ENCODE data around the gene RORB.

The RORB gene

DNA sequence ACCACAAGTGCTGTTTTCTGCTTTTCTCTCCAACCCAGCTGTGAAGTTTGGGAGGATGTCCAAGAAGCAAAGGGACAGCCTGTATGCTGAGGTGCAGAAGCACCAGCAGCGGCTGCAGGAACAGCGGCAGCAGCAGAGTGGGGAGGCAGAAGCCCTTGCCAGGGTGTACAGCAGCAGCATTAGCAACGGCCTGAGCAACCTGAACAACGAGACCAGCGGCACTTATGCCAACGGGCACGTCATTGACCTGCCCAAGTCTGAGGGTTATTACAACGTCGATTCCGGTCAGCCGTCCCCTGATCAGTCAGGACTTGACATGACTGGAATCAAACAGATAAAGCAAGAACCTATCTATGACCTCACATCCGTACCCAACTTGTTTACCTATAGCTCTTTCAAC, 145.2 kb downstream of the RORB start:
- no peak for DNase-seq (ENCODE audit: low read depth, low spot score)
- in situ Hi-C loops (cut with HindIII; ENCODE audit: low sequenced_read_pairs), result no loop called here
- TF ChIP-seq, protein P1, sequence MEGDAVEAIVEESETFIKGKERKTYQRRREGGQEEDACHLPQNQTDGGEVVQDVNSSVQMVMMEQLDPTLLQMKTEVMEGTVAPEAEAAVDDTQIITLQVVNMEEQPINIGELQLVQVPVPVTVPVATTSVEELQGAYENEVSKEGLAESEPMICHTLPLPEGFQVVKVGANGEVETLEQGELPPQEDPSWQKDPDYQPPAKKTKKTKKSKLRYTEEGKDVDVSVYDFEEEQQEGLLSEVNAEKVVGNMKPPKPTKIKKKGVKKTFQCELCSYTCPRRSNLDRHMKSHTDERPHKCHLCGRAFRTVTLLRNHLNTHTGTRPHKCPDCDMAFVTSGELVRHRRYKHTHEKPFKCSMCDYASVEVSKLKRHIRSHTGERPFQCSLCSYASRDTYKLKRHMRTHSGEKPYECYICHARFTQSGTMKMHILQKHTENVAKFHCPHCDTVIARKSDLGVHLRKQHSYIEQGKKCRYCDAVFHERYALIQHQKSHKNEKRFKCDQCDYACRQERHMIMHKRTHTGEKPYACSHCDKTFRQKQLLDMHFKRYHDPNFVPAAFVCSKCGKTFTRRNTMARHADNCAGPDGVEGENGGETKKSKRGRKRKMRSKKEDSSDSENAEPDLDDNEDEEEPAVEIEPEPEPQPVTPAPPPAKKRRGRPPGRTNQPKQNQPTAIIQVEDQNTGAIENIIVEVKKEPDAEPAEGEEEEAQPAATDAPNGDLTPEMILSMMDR (IDR thresholded peaks at IDR 0.05; ENCODE audit: low read depth, low read length), result no peak
- no peak overlapping the region for H3K4me3 ChIP-seq (ENCODE audit: low read depth, low read length)

DNA sequence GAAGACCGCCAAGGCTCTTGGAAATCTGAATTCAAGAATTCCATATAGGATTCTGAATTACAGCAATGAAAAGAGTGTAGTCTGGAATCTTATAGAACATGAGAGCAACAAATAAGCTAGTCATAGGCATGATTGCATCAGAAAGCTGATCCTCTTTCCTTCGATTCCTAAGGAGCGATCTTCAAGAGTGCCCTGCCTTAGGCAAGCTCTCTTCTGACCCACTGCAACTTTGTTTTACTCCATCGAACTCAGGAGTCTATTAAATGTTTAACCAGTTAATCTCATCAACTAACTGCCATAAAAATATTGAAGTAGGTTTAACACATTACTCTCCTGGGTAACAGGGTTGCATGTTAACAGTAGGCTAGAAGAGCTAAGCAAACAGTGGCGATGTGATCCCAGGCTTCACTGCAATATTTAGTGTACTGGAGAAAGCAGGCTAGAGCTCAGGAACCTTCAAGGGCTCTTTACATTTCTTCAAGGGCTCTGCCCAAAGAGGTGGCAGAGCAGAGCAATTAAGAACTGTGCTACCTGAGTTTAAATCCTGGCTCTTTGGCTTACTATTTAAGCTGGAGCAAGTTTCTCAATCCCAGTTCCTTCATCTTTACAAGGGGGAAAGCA, 146.3 kb downstream of the RORB start:
- in situ Hi-C loops (cut with HindIII; ENCODE audit: low sequenced_read_pairs), result no loop called here
- TF ChIP-seq, protein P1 (IDR thresholded peaks at IDR 0.05; ENCODE audit: low read depth, low read length), result no peak
- no peak for DNase-seq (ENCODE audit: low read depth, low spot score)
- H3K4me3 ChIP-seq (ENCODE audit: low read depth, low read length), result no peak overlapping the region

- no peak overlapping the region for H3K4me3 ChIP-seq (ENCODE audit: low read depth, low read length)
- in situ Hi-C loops (cut with HindIII; ENCODE audit: low sequenced_read_pairs), result no loop called here
- DNase-seq (ENCODE audit: low read depth, low spot score), result no peak
- TF ChIP-seq, protein P1 (IDR thresholded peaks at IDR 0.05; ENCODE audit: low read depth, low read length), result no peak
These were observed 146.9 kb downstream of the RORB start for GRCh38 chr9:74644023-74644422.

GRCh38 chr9:74645007-74645639, 148.0 kb downstream of the RORB start:
- peak; percentile 18 for DNase-seq (ENCODE audit: low read depth, low spot score)
- TF ChIP-seq, protein P1 (IDR thresholded peaks at IDR 0.05; ENCODE audit: low read depth, low read length), result peak; percentile 64
- in situ Hi-C loops (cut with HindIII; ENCODE audit: low sequenced_read_pairs), result no loop called here
- H3K4me3 ChIP-seq (ENCODE audit: low read depth, low read length), result no peak overlapping the region

DNA sequence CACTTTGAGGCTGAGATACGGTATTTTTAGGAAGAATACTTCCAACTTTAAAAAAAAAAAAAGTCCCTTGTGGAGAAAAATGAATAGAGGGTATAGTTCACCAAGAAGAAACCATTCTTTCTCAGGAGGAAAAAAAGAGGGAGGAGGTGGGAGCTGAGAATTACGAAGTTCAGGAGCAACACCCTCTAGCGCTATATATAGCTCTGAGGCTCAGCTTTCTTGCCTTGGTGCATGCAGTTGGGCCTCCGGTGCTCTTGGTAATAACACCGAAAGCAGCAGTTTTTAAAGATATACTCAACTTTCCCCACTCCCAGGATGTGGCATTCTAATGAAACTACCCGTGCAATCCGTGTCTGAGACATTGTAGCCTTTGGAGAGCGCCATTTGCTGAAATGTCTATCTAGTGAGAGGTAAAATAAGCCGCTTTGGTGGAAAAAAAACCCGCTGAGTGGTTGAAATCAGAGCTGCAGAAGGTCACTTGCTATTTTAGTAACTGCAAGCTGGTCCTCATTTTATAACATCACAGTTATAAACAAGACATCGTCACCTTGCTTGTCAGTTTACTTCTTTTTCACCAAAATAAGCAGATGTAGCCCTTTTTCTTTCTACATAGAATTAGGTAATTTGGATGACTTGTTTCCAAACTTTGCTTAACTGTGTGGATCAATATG, 156.4 kb downstream of the RORB start:
- TF ChIP-seq, protein P1 (IDR thresholded peaks at IDR 0.05; ENCODE audit: low read depth, low read length), result no peak
- DNase-seq (ENCODE audit: low read depth, low spot score), result no peak
- H3K4me3 ChIP-seq (ENCODE audit: low read depth, low read length), result no peak overlapping the region
- in situ Hi-C loops (cut with HindIII; ENCODE audit: low sequenced_read_pairs), result no loop called here

DNA sequence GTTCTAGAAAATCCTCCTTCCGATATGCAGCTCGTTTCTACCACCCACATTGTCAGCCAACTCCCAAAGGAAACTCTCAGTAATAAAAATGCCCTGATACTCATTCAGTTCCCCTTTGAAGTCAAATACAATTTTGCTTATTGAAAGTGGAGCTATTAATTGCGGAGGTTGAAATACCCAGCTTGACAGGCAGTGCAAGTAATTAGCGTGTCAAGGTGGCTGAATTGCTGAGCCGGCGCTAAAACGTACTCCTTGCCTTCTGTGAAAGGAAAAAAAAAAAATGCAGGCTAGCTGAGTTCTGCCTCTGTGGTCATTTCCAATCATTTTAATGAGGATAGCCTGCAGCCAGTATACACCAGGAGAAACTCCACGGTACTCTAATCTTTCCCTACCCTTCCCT, 165.5 kb downstream of the RORB start:
- TF ChIP-seq, protein P1 (IDR thresholded peaks at IDR 0.05; ENCODE audit: low read depth, low read length), result no peak
- no peak overlapping the region for H3K4me3 ChIP-seq (ENCODE audit: low read depth, low read length)
- in situ Hi-C loops (cut with HindIII; ENCODE audit: low sequenced_read_pairs), result no loop called here
- no peak for DNase-seq (ENCODE audit: low read depth, low spot score)
